Esophagus (tissue), 2 donors: ENCODE data around the gene HOXD11. TPM values are rescaled to one million over a fixed set of nuclear protein-coding genes. Genes with fewer than 3 reads are reported as not detected.
A peak's percentile ranks its signal among the peaks of the same experiment; 100 is the strongest.

Experiments used
- H3K27ac ChIP-seq, 2 donors: one replicate each; pipeline ENCODE4 v1.5.1; 2013; ENCODE audit warnings: low read depth in 2 of 2, mild to moderate bottlenecking in 2 of 2, inconsistent platforms in 1 of 2, low read length in 1 of 2, moderate library complexity in 1 of 2
- H3K27me3 ChIP-seq, 2 donors: one replicate each; pipeline ENCODE4 v1.6.1; 2013; ENCODE audit warnings: low read length in 2 of 2, control low read depth in 1 of 2, mild to moderate bottlenecking in 1 of 2; ENCODE audit not compliant: insufficient read depth in 2 of 2, control insufficient read depth in 1 of 2
- H3K36me3 ChIP-seq, 2 donors: one replicate each; pipeline ENCODE4 v1.6.1; 2013; ENCODE audit warnings: low read length in 1 of 2; ENCODE audit not compliant: control insufficient read depth in 2 of 2, insufficient read depth in 2 of 2
- H3K4me1 ChIP-seq, 2 donors: one replicate each; pipeline ENCODE4 v1.6.1; 2013; ENCODE audit warnings: low read length in 1 of 2; ENCODE audit not compliant: control insufficient read depth in 2 of 2, insufficient read depth in 2 of 2
- H3K4me3 ChIP-seq, 2 donors: one replicate each; pipeline ENCODE4 v1.5.1; 2013; ENCODE audit warnings: low read length in 2 of 2, mild to moderate bottlenecking in 2 of 2, low read depth in 1 of 2, moderate library complexity in 1 of 2
- H3K9me3 ChIP-seq, 2 donors: one replicate each; pipeline ENCODE4 v1.6.1; 2013; ENCODE audit warnings: mild to moderate bottlenecking in 2 of 2, low read depth in 1 of 2, low read length in 1 of 2, moderate library complexity in 1 of 2; ENCODE audit not compliant: control insufficient read depth in 2 of 2, insufficient read depth in 1 of 2
- WGBS, 2 donors: extraction: QIAGEN DNeasy Blood & Tissue Kit; methylation state at CpG; one replicate each; pipeline ENCODE4 v1.1.7; 2013; 5-methylcytosine and 5-hydroxymethylcytosine counted together
- polyA plus RNA-seq, 2 donors: library from polyadenylated mRNA; stranded (reverse); fragments of 200-250 nt; gene quantifications; one replicate each; pipeline ENCODE4 v1.2.3, GENCODE V29; 2013
- donor health status: healthy with polysubstance abuse.
- donor health status: Bipolar disorder and iron deficiency.

Gene HOXD11
- polyA plus RNA-seq, 2 donors: 0.08 TPM; not detected in 1

- Histone ChIP-seq H3K27ac (peak overlapping the region in 1 of 2 donors; percentile 6), H3K4me1 (peaks cover 1 to 8% of the 10 kb centered on the region in 2 donors), H3K36me3 (no peaks in the 10 kb centered on the region), H3K27me3 (peaks cover 11 to 60% of the 10 kb centered on the region in 2 donors), H3K4me3 (peak overlapping the region in 1 of 2 donors; percentile 20), H3K9me3 (peaks cover 5 to 7% of the 10 kb centered on the region in 2 donors)
- WGBS, 2 donors: 15 to 16% methylated on average over 34 of the region's 34 CpGs
Observed at GRCh38 chr2:176124110-176124946, 17.2 kb downstream of the HOXD11 start.

DNA sequence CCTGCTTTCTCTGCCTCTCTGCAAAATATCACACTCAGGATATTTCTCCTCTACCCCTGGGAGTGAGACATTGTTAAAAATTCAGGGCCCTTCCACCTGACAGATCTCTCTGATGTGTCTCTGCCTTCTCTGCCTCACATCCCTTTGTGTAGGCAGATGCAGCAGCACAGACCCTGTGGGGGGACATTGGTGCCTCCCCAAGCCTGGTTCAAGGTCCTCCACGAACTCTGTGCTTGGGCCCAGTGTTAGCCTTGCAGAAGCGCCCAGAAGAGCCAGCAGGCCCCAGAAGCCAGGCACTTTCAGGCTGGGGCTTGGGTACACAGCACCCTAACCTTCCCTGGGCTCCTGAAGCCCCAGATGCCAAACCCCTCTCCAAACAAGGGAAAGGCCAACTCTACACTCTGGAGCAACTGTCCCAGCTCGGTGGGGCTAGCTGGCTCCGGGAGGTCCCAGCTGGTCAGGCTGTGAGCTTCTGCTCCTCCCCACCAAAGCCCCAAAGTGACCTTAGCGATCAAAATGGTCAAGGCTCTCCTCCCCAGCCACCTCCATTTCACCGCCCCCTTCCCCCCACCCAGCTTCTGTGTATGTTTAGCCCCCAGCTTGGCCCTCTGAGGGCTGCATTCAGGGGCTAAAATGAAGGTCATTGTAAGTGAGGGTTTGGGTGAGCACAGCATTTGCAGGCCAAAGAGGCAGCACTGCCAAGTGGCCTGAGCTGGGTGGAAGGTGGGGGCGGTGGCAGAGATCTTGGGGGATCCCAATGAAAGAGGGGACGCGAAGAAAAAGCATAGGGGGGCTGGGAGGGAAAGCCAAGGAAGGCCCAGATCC lies 18.1 kb downstream of the HOXD11 start:
- H3K4me1 ChIP-seq: peaks cover 4 to 9% of the 10 kb centered on the region in 2 donors
- no peaks in the 10 kb centered on the region for H3K36me3 ChIP-seq
- H3K27ac ChIP-seq: peak overlapping the region in 1 of 2 donors; percentile 6
- peaks cover 11 to 60% of the 10 kb centered on the region in 2 donors for H3K27me3 ChIP-seq
- H3K4me3 ChIP-seq: no peak overlapping the region
- WGBS, 2 donors: 23 to 40% methylated on average over 9 of the region's 9 CpGs
- H3K9me3 ChIP-seq: peaks cover 5 to 7% of the 10 kb centered on the region in 2 donors

- Histone ChIP-seq H3K4me3 (no peak overlapping the region), H3K4me1 (peaks cover 4 to 12% of the 10 kb centered on the region in 2 donors), H3K9me3 (peaks cover 5 to 7% of the 10 kb centered on the region in 2 donors), H3K27me3 (peaks cover 11 to 60% of the 10 kb centered on the region in 2 donors), H3K27ac (no peak overlapping the region), H3K36me3 (no peaks in the 10 kb centered on the region)
- WGBS, 2 donors: 23 to 32% methylated on average over 6 of the region's 6 CpGs
Observed at GRCh38 chr2:176125772-176126054, 18.6 kb downstream of the HOXD11 start.

DNA sequence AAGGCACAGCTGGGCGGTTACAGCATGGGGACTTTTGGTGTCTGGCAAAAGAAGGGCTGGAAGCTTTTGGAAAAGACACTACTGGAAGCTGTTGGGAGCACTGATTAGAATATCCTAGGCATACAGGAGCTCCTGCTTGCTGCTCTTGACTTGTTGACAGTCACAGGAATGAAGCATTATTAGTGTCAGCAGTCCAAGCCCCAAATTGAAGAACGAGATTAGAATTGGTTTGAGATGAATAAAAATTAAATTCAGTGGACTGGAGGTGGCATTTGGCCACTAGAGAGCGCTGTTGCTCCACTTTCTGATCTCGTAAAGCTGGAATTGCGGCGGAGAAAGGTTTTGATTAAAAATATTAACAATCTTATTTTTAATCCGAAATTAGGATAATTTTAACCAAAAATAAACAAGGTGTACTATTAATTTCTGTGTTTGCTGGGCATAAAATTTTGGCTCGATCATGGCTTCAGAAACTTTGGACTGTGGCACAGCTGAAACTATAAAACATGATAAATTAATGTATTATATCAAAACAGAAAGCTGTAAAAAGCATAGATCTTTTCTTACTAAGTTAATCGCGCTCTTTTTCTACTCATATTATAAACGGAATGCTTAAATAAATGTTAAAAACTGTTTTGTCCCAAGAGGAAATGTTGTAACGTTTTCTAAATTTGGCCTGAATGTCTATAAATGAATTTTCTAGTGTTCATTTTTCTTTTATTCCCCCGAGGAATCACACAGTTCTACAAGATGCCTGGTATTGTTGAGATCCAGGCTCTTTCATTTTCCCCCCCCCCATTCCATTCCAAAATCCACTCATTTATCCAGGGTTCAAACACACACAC lies 20.1 kb downstream of the HOXD11 start:
- H3K4me1 ChIP-seq: peaks cover 4 to 12% of the 10 kb centered on the region in 2 donors
- H3K4me3 ChIP-seq: no peak overlapping the region
- H3K9me3 ChIP-seq: peaks cover 3 to 5% of the 10 kb centered on the region in 2 donors
- no peaks in the 10 kb centered on the region for H3K36me3 ChIP-seq
- 4% methylated on average over 13 of the region's 13 CpGs for WGBS, 2 donors
- H3K27ac ChIP-seq: no peak overlapping the region
- H3K27me3 ChIP-seq: peaks cover 15 to 52% of the 10 kb centered on the region in 2 donors

DNA sequence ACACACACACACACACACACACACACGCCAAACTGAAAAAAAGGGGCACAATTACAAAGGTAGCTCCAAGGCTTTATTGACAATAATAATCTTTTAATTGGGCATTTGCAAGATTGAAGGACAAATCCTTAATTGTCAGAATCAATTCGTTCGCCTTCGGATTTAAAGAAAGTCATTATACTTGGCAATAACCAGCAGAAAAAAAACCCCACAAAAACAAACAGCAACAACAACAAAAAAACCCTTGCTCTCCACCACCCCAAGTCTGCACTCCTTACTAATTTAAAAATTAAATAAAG lies 20.6 kb downstream of the HOXD11 start:
- H3K36me3 ChIP-seq: no peaks in the 10 kb centered on the region
- peaks cover 3 to 5% of the 10 kb centered on the region in 2 donors for H3K9me3 ChIP-seq
- H3K27me3 ChIP-seq: peaks cover 15 to 50% of the 10 kb centered on the region in 2 donors
- WGBS, 2 donors: 28% methylated on average over 4 of the region's 4 CpGs
- H3K4me1 ChIP-seq: peaks cover 6 to 7% of the 10 kb centered on the region in 2 donors
- no peak overlapping the region for H3K4me3 ChIP-seq
- H3K27ac ChIP-seq: no peak overlapping the region

DNA sequence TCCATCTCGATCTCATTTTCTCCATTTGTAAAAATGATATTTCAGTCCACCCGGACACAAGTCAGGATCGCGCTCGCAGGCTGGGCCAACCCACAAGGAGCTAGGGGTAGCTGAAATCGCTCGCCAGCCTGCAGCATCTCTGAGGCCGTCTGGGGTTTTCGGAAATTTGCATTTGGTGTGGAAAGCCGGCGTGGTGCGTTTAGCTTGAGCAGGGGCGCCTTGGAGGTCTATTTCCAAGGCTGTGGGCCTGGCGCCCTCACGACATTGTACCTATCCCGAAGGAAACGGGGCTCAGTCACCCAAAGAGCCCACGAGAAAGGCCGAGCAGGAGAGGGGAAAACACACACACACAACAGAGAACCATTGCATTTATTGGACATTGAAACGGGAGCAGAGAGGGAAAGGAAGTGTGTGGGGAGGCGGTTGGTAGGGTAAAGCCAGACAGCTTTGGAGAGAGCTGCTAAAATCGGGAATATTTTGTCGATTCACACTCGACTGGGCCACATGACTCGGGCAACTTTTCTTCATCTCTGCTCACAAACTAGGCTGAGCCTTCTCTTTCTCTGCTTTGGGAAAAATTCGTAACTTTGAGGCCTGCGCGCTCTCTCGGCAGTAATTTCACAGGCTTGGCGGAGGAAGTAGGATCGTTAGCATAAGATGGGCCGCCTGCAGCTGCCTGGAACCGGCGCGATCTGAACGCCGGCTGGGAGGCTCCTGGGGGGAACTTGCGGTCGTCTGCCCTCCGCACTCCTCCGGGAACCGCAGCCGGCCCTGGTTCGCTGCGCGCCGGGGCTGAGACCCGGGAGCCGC lies 21.3 kb downstream of the HOXD11 start:
- peak overlapping the region; percentile 9 to 26 for H3K27ac ChIP-seq
- 14 to 18% methylated on average over 49 of the region's 49 CpGs for WGBS, 2 donors
- H3K4me3 ChIP-seq: peak overlapping the region; percentile 4 to 60
- H3K4me1 ChIP-seq: peaks cover 6% of the 10 kb centered on the region in 2 donors
- no peaks in the 10 kb centered on the region for H3K36me3 ChIP-seq
- peaks cover 0 to 4% of the 10 kb centered on the region in 2 donors for H3K9me3 ChIP-seq
- H3K27me3 ChIP-seq: peaks cover 12 to 48% of the 10 kb centered on the region in 2 donors

GRCh38 chr2:176128982-176129796 lies 22.1 kb downstream of the HOXD11 start, which contains the start of gene HOXD8:
HOXD8 (plus strand) TSS chr2:176129705; CDS start chr2:176130367, 662 bp downstream.
- peak within 1 kb of the TSS; percentile 37 to 51 for H3K27ac ChIP-seq
- H3K4me3 ChIP-seq: peak within 1 kb of the TSS; percentile 44 to 60
- H3K27me3 ChIP-seq: peaks cover 10 to 51% of the 10 kb centered on the region in 2 donors
- peaks cover 6% of the 10 kb centered on the region in 2 donors for H3K4me1 ChIP-seq
- H3K9me3 ChIP-seq: peaks cover 0 to 4% of the 10 kb centered on the region in 2 donors
- 4 to 6% methylated on average over 58 to 64 of the region's 64 CpGs for WGBS, 2 donors
- no peaks in the 10 kb centered on the region for H3K36me3 ChIP-seq

DNA sequence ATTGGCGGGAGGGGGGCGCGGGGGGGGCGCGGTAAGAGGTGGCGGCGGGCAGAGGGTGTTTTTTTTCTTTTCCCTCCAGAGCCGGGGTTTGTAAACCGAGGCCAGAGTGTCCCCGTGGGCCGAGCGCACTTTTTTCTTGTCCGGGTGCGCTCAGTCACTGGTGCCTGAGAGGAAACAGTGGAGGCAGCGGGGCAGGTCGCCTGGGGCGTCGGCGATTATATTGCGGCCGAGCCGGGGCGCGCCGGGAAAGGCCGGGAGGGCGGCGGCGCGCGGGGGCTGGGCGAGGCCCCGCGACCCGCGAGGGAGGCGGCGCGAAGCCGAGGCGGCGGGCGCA lies 22.7 kb downstream of the HOXD11 start:
- Histone ChIP-seq H3K27me3 (peaks cover 6 to 50% of the 10 kb centered on the region in 2 donors), H3K36me3 (no peaks in the 10 kb centered on the region), H3K9me3 (peaks cover 0 to 4% of the 10 kb centered on the region in 2 donors), H3K4me3 (peak overlapping the region; percentile 44 to 60), H3K27ac (peak overlapping the region; percentile 37 to 51), H3K4me1 (peaks cover 6% of the 10 kb centered on the region in 2 donors)
- WGBS, 2 donors: 1 to 3% methylated on average over 31 to 43 of the region's 43 CpGs
